ENCODE measurements around the gene PVRIG. TPM values are rescaled to one million over a fixed set of nuclear protein-coding genes. Genes with fewer than 3 reads are reported as not detected.

PVRIG gene
- total and polyA plus RNA-seq, 2 of the 4 experiments (the other 2 are of a cell fraction) = not detected

DNA sequence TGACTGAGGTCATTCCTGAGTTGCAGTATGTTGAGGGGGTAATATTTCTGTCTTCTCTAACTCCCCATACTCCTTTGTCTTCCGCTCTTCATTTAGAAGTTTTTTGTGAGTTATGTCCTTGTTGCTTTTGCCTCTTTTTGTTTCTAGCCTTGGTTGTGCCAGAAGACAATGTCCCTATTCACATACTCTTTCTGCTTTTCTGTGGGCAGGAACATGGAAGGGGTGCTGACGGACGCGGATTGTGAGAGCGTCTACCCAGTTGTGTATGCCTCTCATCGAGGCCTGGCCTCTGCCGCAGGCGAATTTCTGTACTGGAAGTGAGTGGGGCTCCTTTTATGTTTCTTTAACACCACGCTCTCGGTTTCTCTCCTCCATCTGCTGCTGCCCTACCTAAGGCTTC, 21.5 kb upstream of the PVRIG start:
- no peak overlapping the region for H2BK5ac ChIP-seq (ENCODE audit: low read depth, low read length, poor library complexity, severe bottlenecking)
- CTCF ChIA-PET = no interaction called here
- H3K4ac ChIP-seq (ENCODE audit: low read depth, low read length) = no peak overlapping the region
- H3K9ac ChIP-seq (ENCODE audit: low read depth, low read length) = no peak overlapping the region
- H3K9me3 ChIP-seq (ENCODE audit: control insufficient read depth, insufficient read depth, low read length) = no peaks in the 10 kb centered on the region
- no TSS peak for BruUV-seq (replicated peaks)
- no peak overlapping the region for H4K8ac ChIP-seq (ENCODE audit: low read depth in 2 of 2, low read length in 2 of 2)
- no peak overlapping the region for H2BK15ac ChIP-seq (ENCODE audit: low read depth, low read length)
- H3K4me2 ChIP-seq (ENCODE audit: low read depth, low read length) = no peak overlapping the region
- H2BK20ac ChIP-seq (ENCODE audit: low read depth, low read length) = no peak overlapping the region
- intact Hi-C loops (cut with micrococcal nuclease) (no loop called here), in situ Hi-C loops (cut with MboI; ENCODE audit: low sequenced_read_pairs) (no loop called here), dilution Hi-C loops (cut with HindIII; ENCODE audit: low sequenced_read_pairs, unreplicated experiment) (no loop called here)
- POLR2A ChIA-PET (ENCODE audit: unreplicated experiment) = no interaction called here
- no peak overlapping the region for H3K18ac ChIP-seq (ENCODE audit: low read depth, low read length)
- H3K36me3 ChIP-seq (ENCODE audit: control insufficient read depth, insufficient read depth, low read length) = no peaks in the 10 kb centered on the region
- H3K23ac ChIP-seq (ENCODE audit: low read depth, low read length) = no peak overlapping the region
- no peaks in the 10 kb centered on the region for H3K79me1 ChIP-seq (ENCODE audit: low read depth in 1 of 2, low read length in 2 of 2)
- no peak overlapping the region for H3K27ac ChIP-seq (ENCODE audit: insufficient read depth, low read length)
- H3K4me1 ChIP-seq (ENCODE audit: control insufficient read depth, insufficient read depth, low read length) = peaks cover 2% of the 10 kb centered on the region; the same call in 1 of the 2 replicates
- H2AK5ac ChIP-seq (ENCODE audit: low read depth, low read length) = no peak overlapping the region
- H2BK120ac ChIP-seq (ENCODE audit: low read depth, low read length) = no peak overlapping the region
- H3K27me3 ChIP-seq (ENCODE audit: control insufficient read depth, insufficient read depth, low read length) = peaks cover 25% of the 10 kb centered on the region
- H4K91ac ChIP-seq (ENCODE audit: insufficient read depth, low read depth, low read length) = no peak overlapping the region
- TF ChIP-seq RCOR1 (IDR thresholded peaks at IDR 0.05; ENCODE audit: insufficient replicate concordance, low read length) (no peak), SMC3 (IDR thresholded peaks at IDR 0.05; ENCODE audit: low read depth, low read length) (no peak)
- no peak overlapping the region for H3K14ac ChIP-seq (replicated peaks; ENCODE audit: low read depth, low read length)
- H3K9me1 ChIP-seq (ENCODE audit: insufficient read depth, low read length) = no peaks in the 10 kb centered on the region
- H2AK9ac ChIP-seq (replicated peaks; ENCODE audit: low read depth, low read length, poor library complexity) = no peak overlapping the region
- ATAC-seq (ENCODE audit: low read depth) (no peak), DNase-seq (no peak)
- no peaks in the 10 kb centered on the region for H4K20me1 ChIP-seq (ENCODE audit: insufficient read depth, low read length)
- no peak overlapping the region for H4K5ac ChIP-seq (ENCODE audit: low read depth, low read length)
- WGBS, 2 experiments (ENCODE audit: extremely low coverage in 2 of 2, insufficient read length in 1 of 2) = 100% methylated on average over 1 of the region's 10 CpGs; no CpG with 5 or more reads in 1 of the 2 experiments
- H3K56ac ChIP-seq (ENCODE audit: extremely low read depth, insufficient read depth, low read length) = no peak overlapping the region
- H3K4me3 ChIP-seq (ENCODE audit: insufficient read depth, low read depth, low read length) = no peak overlapping the region
- H2AFZ ChIP-seq (replicated peaks; ENCODE audit: low read length, poor library complexity) = no peak overlapping the region

All from IMR-90 (cell line).